ENCODE measurements around the gene CFP.
"Not testable (repeated sequence)": the region's sequence is repeated elsewhere in the genome, so short reads cannot be mapped to it uniquely, and the experiment has no call there.

The CFP gene

DNA sequence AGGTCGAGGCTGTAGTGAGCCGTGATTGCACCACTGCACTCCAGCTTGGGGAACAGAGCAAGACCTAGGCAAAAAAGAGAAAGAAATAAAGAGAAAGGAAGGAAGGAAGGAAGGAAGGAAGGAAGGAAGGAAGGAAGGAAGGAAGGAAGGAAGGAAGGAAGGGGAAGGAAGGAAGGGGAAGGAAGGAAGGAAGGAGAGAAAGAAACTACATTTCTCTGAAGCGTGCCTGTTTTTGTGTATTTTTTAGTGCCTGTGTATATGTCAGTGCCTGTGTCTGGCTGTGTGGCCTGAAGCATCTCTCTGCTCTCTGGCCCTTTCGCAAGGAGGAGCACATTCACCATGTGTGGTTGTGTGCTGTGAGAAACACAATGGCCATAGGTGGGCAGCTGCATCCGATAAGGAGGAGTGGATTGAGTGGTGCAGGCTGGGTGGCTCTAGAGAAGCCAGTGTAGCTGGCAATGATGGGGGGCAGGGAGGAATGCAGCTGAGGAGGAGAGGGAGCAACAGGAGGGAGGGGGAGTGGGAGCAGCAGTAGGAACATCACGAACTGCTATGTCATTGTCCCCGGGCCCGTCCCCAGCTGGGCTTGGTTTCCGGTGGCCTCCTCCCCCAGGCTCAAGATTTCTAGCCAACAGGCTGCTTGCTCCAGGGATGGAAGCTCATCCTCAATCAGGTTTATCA, 21.5 kb downstream of the CFP start:
- in situ Hi-C loops (cut with MboI; ENCODE audit: low sequenced_read_pairs), result no loop called here

DNA sequence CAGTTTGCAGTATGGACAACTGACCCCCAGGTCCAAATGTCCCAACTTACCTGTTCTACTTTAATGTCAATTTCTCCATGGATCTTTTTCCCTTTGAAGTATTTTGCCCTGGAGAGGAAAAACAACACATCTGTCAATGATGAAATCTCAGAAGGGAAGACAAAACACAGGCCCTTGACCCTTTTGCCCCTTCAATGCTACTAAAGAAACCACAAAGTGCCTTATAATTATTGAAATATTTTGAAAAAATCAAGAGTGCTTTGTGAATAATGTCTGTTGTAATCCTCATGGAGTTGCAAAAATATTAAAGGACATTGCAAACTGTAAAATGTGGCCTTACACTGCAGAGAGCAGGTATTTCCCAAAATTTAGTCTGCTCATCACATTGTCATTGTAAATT, 22.6 kb downstream of the CFP start:
- in situ Hi-C loops (cut with MboI; ENCODE audit: low sequenced_read_pairs), result no loop called here

DNA sequence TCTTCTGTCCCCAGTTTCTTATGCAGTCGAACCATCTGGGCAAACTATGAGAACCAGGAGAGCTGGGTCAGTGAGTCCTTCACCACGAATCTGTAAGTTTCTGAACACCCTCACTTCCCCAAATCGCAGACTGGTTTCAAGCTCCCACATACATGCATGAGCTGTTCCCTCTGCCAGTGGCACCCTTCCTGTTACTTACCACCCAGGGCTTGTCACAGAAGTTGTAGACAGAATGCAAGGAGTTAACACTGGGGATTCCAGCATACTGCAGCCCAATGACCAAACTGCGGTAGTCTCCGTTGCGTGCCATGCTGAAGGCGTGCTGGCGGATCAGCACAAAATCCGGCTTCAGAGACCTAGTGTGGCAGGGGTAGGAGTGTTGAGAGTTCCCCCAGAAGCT, 24.7 kb downstream of the CFP start:
- in situ Hi-C loops (cut with MboI; ENCODE audit: low sequenced_read_pairs), result no loop called here

DNA sequence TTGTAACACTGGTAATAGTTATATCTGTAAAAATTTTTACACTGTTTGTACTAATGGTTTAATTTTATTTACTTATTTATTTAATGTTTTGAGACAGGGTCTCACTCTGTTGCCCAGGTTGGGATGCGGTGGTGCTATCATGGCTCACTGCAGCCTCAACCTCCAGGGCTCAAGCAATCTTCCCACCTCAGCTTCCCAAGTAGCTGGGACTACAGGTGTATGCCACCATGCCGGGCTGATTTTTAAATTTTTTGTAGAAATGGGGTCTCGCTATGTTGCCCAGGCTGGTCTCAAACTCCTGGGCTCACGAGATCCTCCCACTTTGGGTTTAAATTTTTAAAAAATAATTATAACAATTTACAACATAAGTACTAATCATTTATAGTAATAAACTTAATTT, 26.6 kb downstream of the CFP start:
- in situ Hi-C loops (cut with MboI; ENCODE audit: low sequenced_read_pairs), result not testable (repeated sequence)

DNA sequence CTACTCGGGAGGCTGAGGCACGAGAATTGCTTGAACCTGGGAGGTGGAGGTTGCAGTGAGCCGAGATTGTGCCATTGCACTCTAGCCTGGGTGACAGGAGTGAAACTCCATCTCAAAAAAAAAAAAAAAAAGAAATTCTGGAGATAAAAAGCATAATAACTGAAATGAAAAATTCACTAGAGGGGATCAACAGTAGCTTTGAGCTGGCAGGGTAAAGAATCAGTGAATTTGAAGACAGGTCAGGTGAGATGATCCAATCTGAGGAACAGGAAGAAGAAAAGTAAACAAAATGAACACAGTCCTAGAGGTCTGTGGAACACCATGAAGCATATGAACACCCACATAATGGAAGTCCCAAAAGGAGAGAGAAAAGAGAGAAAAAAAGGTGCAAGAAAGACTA, 32.5 kb downstream of the CFP start:
- in situ Hi-C loops (cut with MboI; ENCODE audit: low sequenced_read_pairs), result no loop called here

DNA sequence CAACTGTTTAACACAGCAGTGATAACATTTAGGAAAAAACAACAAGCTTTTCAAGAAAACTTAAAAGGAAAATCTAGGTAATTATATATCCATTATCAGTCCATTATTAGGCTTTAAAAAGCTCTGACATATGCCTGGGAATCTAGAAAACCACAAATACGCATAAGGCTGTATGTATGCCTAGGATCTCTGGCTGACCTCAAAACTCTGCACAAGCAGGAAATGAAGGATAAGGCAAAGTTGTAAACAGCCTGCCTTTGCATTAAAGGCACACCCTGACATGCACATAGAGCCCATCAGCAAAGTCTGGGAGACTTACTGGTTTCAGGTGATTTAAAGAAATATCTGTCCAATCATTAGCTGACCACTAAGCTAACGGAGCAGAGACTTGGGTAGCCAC, 33.5 kb downstream of the CFP start:
- in situ Hi-C loops (cut with MboI; ENCODE audit: low sequenced_read_pairs), result no loop called here

DNA sequence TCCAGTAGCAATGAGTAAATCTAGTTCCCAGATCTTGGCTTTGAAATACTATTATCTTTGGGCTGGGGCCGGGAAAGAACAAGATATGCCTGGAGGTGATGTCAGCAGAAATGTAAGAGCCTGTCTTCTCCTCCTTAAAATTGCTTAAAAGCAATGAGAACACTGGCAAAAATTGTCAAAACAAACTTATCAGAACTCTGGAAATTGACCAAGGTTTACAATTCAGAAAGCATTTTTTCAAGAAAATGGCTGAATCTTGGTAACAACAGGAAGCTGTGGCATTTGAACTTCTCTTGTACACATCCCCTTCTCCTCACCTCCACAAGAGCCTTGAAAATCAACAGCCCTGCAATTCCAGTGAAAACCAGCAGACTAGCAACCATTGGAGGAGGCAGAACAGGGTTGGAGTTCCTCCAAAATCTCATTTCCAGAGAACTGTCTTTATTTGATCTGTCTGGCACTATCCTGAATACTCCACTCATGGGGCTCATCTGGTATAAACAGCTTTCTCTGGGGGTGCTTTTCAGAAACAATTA, 33.9 kb downstream of the CFP start:
- in situ Hi-C loops (cut with MboI; ENCODE audit: low sequenced_read_pairs), result no loop called here

DNA sequence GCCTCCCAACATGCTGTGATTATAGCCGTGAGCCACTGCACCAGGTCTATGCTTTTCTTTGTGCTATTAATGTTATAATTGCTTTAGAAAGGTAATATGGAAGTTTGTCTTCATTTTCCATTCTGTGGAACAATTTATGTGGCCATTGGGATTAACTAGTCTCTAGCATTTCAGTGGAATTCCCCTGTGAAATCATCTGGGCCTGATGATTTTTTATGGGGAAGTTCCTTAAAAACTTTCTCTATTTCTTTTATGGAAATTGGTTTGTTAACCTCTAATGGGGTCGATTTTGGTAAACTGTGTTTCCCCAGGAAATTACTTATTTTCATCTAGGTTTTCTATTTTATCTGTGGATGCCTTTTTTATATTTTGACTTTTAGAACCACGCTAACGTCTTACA, 36.2 kb downstream of the CFP start:
- in situ Hi-C loops (cut with MboI; ENCODE audit: low sequenced_read_pairs), result no loop called here

DNA sequence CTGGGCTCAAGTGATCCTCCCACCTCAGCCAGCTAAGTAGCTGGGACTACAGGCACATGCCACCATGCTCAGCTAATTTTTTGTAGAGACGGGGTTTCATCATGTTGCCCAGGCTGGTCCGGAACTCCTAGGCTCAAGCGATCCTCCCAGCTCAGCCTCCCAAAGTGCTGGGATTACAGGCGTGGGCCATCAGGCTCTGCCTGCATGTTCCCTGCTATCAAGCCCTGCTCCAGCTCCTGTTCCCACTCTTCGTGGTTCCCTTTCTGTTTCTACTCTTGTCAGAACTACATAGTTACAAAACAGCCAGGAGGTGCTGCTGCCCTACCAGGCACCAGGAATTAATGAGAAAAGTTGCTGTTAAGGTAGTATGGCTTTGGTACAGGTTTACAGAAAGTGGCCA, 38.7 kb downstream of the CFP start:
- in situ Hi-C loops (cut with MboI; ENCODE audit: low sequenced_read_pairs), result no loop called here

DNA sequence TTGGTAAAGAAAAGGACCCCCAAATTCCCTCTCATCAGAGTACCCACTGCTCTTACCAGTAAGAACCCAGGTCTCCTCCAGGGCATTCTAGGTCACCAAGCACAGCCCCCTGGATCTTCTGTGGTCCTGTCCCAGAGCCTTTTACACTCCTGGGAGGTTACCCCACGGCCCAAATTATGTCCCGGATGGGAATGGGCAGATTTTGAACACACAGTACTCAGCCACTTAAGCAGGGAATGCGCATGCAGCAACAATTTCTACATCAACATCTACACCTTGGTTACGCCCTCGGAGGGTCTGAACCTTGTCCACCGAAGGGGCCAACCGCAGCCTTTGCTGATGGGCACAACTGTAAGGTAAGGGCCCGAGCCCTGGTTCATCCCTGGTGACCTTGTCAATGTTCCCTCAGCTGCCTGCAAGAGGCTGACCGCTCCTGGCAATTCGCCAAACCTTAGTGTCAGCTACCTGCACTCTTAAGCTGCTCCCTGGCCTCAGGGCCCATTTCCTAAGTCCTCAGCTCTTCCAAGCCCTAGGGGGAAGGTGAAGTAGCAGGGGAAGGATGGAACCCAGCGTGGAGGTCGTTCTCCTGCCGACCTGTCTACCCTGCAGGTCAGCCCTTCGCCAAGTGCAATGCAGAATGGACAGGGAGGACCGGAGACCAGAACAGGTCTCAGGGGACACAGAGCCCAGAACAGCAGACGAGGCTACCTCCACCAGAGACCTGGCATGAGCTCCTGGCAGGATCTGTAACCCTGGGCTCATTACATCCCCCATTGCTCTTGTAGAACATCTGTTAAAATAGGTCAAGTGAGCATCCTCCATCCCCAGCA, 41.6 kb downstream of the CFP start:
- in situ Hi-C loops (cut with MboI; ENCODE audit: low sequenced_read_pairs), result no loop called here

DNA sequence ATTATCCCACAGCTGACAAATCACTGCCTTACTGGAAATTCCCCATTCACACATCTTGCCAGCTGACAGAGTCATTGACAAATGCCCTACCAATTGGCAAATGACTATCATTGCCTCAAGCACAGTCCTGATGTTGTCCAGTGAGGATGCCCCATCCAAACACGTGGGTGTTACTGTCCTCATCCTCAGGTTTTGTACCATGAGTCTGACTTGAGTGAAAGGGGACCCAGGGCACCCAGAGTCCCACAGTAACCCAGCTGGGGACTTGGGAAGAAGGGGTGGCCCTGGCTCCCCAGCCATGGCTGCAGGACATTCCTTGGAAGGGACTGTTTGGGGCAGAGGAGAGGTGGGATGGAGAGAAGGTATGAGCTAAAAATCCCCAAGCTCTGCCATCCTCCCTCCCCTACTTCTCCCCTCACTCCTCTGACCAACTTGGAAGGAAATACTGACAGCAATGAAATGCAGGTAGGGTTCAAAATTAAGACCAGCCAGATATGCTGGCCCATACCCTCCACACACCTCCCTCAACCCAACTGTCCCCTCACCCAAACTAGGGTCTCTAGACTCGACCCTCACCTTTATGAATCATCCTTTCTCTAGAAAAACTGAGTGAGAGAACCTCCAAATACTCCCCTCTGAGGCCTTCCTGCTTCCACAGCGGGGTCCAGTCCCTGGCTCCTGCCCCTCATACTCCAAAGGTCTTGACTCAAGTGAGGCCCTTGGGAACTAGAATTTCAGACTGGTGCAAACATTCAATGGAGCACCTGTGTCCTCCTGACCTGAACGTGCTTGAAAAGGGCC, 42.4 kb downstream of the CFP start:
- in situ Hi-C loops (cut with MboI; ENCODE audit: low sequenced_read_pairs), result no loop called here

DNA sequence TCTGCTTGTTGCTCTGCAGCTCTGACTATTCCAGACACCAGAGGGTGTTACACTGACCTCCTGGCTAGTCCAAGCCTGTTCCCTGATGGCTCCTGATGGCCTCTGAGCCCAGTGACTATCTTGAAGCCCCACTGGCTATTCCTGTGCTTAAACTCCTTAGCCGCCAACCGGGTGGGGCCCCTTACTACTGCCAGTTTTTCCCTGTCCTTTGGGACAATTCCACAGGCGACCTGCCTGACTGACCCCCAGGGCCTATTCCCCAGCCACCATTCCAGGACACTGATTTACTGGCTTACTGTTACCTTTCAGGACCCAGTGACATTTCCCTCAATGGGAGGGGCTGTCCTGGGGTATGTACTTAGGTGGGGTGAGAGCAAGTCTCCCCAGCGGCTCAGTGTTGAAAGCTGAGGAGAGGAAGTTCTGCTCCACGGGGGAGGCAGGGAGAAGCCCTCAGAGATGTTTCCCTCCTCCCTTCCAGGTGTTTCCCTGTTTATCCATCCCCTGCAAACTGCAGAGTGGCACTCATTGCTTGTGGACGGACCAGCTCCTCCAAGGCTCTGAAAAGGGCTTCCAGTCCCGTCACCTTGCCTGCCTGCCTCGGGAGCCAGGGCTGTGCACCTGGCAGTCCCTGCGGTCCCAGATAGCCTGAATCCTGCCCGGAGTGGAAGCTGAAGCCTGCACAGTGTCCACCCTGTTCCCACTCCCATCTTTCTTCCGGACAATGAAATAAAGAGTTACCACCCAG, 43.5 kb downstream of the CFP start:
- in situ Hi-C loops (cut with MboI; ENCODE audit: low sequenced_read_pairs), result no loop called here

DNA sequence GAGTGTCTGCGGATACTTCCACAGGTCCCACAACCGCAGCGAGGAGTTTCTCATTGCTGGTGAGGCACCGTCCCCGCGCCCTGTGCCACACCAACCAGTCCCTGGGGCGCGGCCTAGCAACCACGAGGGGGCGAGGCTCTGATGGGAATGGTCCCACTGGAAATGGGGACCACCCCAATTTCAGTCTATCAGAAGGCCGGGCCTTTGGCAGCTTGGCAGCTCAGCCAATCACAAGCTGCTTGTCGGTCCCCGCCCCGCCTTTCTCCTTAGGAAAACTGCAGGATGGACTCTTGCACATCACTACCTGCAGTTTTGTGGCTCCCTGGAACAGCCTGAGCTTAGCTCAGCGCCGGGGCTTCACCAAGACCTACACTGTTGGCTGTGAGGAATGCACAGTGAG, 44.5 kb downstream of the CFP start:
- in situ Hi-C loops (cut with MboI; ENCODE audit: low sequenced_read_pairs), result no loop called here

DNA sequence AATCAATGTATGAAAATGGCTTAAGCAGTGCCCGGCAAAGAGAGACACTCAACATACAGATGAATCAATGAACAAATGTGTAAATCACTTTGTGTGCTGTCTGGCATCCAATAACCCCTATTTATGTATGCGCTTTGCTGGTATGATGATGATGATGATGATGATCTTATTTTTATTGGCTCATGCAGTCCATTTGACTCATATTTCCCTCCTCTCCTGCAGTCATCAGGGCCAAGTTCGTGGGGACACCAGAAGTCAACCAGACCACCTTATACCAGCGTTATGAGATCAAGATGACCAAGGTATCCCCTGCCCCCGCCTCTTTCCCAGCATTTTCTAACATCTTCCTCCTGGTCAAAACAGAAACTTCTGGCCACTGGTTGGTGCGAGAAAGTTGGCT, 45.0 kb downstream of the CFP start:
- in situ Hi-C loops (cut with MboI; ENCODE audit: low sequenced_read_pairs), result no loop called here

DNA sequence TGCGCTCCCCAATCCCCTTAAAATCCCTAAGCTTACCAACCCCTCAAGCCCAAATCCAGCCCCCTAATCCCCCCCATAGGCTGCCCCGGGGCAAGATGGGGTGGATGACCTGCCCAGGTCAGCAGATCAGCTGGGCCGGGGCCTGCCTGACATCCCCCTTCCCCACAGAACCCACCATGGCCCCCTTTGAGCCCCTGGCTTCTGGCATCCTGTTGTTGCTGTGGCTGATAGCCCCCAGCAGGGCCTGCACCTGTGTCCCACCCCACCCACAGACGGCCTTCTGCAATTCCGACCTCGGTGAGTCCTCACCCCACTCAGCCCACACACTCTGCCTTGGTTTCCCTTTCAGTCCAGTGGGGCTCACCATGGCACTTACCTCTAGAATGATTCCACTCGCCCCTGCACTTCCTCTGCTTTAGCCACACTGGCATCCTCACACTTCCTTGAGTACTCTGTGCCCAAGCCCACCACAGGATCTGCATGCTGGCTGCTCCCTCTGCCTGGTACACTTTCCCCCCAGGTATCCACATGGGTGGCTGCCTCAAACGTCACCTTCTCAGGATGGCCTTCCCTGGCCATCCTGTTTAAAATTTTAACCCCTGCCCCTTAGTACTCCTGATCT, 46.4 kb downstream of the CFP start:
- in situ Hi-C loops (cut with MboI; ENCODE audit: low sequenced_read_pairs), result no loop called here

DNA sequence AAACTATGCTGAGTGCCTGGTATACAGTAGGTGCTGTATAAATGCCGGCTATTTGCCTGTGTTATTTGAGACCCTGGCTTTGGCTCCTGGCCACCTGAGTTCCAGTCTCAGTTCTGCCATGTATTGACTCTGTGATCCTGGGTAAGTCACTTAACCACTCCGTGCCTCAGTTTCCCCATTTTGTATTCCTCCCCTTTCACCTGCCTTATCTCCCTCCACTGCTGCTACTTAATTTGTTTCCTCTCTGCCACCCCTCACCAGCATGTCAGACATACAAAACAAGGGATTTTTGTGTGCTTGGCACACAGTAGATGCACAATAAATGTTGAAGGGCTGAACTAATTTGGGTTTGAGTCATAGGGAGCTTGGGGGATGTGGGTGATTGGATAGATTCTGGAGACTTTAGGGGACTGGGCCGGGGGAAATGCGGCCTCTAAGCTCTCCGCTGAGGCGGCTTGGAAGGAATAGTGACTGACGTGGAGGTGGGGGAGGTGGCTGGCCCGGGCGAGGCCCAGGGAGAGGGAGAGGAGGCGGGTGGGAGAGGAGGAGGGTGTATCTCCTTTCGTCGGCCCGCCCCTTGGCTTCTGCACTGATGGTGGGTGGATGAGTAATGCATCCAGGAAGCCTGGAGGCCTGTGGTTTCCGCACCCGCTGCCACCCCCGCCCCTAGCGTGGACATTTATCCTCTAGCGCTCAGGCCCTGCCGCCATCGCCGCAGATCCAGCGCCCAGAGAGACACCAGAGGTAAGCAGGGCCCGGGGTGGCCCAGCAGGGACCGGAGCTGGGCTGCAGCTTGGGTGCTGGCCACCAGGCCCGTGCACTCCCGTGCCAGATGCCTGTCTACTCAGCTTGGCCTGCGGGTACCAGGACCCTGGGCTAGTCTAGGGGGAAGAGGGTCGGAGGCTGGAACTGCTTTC, 47.7 kb downstream of the CFP start, which contains the start of gene TIMP1:
TIMP1 (plus strand) TSS at position 706 of the 917 bp plus-strand sequence. CDS start 980 bp downstream, outside the sequence.
- in situ Hi-C loops (cut with MboI; ENCODE audit: low sequenced_read_pairs), result no loop called here

DNA sequence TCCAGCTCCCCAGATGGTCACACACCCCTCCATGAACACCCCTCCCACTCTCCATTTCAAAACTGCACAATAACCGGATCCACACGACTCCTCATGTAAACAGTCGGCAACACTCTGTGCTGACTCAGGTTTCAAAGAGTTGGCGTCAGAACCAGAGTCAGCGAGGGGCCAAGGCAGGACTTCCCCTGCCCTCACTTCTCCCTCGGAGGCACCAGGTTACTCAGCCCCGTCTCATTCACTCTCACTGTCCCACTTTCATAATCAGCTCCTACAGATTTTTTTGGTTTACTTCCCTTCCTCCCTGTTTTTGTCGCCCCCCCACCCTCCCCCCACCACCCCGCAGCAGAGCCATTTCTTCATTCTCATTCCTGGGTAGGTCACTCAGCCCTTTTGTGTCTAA, 50.2 kb downstream of the CFP start:
- in situ Hi-C loops (cut with MboI; ENCODE audit: low sequenced_read_pairs), result no loop called here

DNA sequence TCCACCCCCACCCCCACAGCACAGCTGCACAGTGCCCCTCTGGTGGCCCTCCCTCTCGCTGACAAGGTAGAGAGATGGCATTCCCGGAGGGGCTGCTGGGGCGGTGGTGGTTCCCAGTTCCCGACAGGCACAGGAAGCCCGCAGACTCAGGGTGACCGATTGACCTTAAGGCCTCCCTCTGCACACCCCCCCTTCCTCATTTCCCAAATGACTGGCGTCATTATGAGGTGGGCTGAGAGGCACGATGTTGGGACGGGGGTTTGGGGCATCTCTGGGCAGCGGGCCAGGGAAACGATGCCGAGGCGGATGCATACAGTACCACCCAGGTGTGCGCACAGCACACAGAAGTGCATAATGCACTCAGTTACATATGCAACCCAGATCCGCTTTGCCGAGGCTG, 51.0 kb downstream of the CFP start:
- in situ Hi-C loops (cut with MboI; ENCODE audit: low sequenced_read_pairs), result no loop called here

DNA sequence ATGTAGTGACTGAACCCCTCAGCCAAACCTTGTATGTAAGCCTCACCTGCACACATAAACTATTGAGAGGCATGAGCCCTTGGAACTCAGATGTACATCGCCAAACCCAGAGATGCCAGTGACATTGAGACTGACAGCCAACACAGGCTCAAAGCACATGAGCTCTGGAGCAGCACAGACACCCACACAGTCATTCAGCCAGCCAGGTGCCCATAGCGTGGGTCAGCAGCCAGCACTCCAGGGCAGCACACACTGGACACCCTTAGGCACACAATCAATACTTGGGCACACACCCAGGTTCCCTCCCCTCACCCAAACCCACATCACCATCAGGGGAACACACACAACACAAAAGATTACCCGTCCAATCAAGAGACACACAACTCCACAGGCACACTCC, 51.8 kb downstream of the CFP start:
- in situ Hi-C loops (cut with MboI; ENCODE audit: low sequenced_read_pairs), result no loop called here

Measured in HL-60/S4 (cell line).